NCI-H1436 treated with DMSO at 0.1 percent for 48 hours (cell line): Measurements from ENCODE around the gene HGFAC.

Experiments used
- DNase-seq: peaks from one replicate; lab custom pipeline; 2025; lab: John Stamatoyannopoulos, UW

Gene HGFAC

DNA sequence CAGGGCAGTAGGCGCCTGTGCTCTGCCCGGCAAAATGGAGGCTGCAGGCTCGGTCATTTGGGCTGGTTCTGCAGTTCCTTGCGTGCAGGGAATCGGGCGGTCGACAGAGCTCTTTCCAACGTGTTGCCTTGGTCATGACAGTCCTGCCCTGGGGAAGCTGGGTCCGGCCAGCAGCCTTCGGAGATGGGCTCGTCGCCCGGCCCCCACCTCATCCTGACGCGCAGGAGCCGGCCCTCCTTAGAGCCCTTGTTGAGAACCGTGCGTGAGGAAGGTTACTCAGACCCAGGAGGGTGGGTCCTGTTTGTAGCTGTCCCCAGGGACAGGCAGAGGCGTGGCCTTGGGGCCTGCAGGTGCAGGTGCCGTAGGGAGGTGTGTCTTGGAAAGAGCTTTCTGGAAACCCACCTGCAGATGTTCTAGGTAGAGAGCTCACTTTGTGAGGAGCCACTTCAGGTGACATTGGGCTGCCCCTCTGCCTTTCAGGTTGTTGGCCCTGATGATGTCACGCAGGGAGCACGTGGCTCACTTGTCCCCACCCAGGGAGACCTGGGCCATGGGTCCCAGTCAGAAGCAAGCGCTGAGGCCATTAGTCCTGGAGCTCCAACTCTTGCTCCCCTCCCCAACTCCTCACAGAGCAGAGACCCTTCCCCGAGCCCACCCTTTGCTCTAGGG is 15.2 kb upstream of the HGFAC start:
- peak; percentile 27 for DNase-seq

- no peak for DNase-seq
These were observed 14.7 kb upstream of the HGFAC start for GRCh38 chr4:3427134-3427476.

DNA sequence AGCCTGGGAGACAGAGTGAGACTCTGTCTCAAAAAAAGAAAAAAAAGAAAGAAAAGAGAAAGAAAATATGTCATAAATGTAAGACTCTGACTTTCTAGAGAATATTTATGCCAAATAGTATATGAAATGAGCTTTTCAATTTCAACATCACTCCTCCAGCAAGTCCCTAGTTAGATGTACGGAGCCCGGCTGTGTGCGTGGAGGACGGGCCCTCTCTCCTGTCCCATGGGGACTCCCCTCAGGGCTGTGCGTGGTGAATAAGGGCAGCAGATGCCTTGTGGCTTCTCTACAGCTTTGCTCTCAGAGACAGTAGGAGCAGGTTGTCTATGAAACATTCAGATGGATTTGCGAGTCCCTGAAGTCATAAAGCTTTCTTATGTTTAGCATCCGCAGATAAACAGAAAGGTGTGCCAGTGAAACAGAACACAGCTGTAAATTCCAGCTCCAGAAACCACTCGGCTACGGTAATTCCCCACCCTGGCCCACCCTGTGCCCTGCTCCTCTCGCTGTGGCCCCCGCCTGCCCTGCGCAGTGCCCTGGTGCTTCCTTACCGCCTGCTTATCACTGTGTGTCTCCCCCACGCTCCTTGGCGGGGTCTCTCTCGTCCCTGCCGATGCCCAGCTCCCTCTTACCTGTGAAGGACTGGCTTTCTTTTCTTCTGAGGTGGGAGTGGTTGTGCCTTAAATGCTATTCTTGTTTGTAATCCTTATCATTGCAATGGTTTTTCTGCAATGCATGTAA is 13.9 kb upstream of the HGFAC start:
- DNase-seq, result no peak

GRCh38 chr4:3429651-3430050 is 12.1 kb upstream of the HGFAC start:
- no peak for DNase-seq

- no peak for DNase-seq
These were observed 11.2 kb upstream of the HGFAC start for GRCh38 chr4:3430524-3430923.

- DNase-seq, result no peak
These were observed 10.2 kb upstream of the HGFAC start for GRCh38 chr4:3431446-3431993.

GRCh38 chr4:3432381-3432790 is 9.4 kb upstream of the HGFAC start:
- DNase-seq, result no peak

DNA sequence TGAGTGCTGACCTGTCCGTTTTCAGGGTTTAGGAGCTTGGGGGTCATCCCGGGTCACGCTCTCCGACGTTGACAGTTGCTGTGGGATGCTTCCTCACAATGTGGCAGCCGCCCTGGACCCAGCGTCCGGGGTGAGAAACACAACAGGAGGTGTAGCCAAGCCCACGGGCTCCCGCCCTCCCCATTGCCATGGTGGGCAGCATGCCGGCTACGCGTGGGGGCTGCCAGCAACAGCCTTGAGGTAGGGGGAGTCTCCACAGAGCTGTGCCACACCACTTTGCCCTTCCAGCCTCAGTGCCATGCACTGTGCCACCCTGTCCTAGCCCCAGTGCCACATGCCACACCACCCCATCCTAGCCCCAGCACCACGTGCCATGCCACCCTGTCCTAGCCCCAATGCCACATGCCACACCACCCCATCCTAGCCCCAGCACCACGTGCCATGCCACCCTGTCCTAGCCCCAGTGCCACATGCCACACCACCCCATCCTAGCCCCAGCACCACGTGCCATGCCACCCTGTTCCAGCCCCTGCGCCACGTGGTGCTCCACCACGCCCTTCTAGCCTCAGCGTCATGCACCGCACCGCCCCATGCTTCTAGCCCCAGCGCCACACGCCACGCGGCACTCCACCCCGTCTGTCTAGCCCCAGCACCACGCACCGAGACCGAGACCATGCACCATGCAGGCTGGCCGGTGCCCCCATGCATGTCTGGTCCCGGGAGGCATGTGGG is 8.5 kb upstream of the HGFAC start:
- DNase-seq, result no peak

- no peak for DNase-seq
These were observed 6.7 kb upstream of the HGFAC start for GRCh38 chr4:3434881-3435685.

GRCh38 chr4:3435686-3435956 is 6.1 kb upstream of the HGFAC start:
- no peak for DNase-seq

DNA sequence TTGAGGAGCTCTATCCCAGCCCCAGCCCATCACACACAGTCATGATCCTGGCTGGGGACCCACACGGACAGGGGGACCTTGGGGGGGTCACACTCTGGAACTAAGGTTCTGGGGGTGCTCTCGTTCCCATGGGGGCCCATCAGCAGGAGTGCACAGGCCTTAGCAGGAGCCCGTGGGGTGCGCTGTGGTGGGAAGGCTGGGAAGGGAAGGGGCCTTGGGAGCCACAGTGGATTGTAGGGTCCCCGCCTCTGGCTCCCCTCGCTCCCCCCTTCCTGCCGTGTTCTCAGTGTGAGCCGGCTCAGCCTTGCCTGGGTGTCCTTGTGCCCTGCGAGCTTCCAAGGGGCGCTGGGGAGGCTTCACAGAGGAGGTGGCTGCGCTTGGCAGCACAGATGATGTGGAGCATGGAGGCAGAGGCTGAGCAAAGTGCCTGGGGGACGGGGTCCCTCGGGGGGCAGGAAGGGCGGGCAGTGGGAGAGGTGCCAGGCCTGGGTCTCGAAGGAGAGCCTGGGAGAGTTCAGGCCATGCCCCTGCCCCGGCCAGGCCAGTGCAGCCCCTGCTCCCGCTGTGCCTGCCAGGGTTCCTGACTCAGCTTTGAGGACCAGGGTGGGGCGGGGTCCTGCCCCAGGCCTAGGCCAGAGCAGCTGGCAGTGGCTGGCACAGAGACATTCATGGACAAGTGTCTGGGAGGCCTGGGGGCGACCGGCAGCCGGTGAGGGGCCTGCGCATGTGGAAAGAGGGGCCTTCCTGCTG is 5.5 kb upstream of the HGFAC start:
- no peak for DNase-seq

GRCh38 chr4:3436798-3437581 is 4.8 kb upstream of the HGFAC start:
- no peak for DNase-seq

DNA sequence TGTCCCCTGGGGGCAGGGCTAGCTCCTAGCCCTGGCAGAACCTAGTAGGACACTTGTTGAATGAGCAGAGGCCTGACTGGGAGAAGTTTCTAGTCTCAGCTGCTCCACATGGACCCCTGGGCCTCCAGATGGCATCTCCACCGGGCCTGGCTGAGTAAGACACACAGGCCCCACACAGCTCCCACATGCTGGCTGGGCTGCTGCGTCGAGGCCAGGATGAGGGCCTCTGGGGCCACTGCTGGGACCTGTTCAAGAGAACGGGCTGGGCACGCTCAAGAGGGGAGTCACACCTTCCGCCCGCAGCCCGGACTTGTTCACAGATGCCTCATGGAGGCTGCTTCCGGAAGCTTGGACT is 4.2 kb upstream of the HGFAC start:
- DNase-seq, result no peak

DNA sequence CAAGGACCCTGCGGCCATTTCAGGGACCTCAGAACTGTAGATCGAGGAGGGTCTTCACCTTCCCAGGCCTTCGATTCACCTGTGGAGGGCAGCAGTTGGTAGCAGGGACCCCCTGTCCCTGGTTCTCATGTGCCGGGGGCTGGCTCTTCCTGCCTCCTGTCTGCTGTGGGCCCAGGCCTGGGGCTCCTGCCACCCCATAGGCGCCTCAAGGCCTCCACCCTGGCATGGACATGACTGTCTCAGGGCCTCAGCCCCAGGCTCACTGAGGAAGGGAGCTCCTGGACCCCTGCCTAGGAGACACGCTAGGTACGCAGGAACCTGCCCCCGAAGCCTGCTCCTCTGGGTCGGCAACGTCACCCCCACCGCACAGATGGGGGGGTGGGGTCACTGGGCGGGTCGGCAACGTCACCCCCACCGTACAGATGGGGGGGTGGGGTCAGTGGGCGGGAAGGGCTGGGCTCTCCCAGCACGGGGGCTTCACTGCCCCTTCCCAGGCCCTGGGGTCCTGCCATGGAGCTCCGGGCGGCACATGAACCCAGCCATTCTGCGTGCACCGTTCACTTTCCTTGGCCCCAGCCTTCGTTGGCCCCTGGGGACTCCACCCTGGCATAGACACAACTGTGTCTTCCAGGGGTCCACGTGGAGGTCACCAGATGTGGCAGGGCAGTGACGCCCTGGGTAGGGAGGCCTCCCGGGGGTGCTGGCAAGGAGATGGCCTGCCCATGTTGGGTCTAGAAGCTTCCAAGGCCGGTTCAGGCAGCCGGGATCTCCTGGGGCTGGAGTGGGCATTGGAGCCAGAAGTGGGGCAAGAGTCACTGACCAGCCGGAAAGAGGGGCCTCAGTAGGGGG is 3.5 kb upstream of the HGFAC start:
- no peak for DNase-seq

GRCh38 chr4:3438847-3439180 is 3.0 kb upstream of the HGFAC start:
- no peak for DNase-seq

DNA sequence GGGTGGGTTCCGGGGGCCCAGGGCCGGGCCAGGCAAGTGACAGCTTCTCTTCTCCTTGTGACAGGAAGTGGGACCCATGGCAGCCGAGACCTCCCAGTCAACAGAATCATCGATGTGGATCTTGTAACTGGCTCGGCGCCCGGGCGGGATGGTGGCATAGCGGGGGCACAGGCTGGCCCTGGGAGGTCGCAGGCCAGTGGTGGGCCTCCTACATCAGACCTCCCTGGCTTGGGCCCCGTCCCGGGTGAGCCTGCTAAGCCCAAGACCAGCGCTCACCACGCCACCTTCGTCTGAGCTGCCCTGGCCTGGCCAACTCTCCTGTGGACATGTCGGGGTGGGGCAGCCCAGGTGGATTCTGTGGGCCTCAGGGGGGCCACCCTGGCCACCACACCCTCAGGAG is 2.4 kb upstream of the HGFAC start:
- DNase-seq, result no peak

DNA sequence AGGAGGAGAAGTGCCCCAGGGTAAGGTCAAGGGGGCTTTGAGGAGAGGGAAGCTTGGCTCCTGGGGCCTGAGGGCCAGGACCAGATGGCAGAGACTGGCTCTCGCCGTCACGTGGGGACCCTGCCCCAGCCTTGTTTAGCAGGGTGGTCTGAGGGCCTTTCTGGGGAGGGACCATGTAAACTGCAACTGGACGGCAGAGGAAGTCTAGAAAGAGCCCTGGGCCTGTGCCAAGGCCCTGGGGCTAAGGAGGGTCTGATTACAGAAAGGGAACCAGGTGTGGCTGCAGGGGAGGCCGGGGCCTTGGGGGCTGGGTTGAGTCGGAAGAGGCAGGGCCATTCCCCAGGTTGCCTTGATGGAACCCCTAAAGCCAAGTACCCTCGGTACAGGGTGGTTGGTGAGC is 1.8 kb upstream of the HGFAC start:
- DNase-seq, result no peak

- DNase-seq, result no peak
These were observed 728 bp upstream of the HGFAC start for GRCh38 chr4:3440979-3441500.

DNA sequence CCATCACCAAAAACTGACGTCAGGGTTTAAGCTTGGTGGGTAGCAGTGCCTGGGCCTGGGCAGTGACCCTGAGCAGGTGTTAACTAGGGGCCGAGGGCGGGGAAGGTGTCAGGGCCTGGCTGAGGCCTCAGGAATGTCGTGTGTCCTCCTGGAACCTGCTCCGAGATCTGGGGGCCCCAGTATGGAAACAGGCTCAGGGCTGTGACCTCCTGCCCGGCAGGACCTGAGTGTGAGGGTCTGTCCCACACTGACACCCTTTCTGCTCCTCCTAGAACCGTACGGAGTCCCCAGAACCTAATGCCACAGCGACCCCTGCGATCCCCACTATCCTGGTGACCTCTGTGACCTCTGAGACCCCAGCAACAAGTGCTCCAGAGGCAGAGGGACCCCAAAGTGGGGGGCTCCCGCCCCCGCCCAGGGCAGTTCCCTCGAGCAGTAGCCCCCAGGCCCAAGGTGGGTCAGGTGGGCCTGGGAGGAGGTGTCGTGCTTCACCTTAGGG is 741 bp downstream of the HGFAC start:
- DNase-seq, result no peak
